Measurements from ENCODE around the gene CCDC74B. TPM values are rescaled to one million over a fixed set of nuclear protein-coding genes. Genes with fewer than 3 reads are reported as not detected.
"Not testable (repeated sequence)": the region's sequence is repeated elsewhere in the genome, so short reads cannot be mapped to it uniquely, and the experiment has no call there.

CCDC74B gene
- total RNA-seq, 1 donor from 2014 or later, result 1.2 TPM

- H3K4me3 Mint-ChIP-seq, result no peak overlapping the region
- no peak for DNase-seq
- H3K9me3 Mint-ChIP-seq, result no peaks in the 10 kb centered on the region
Observed at GRCh38 chr2:130135692-130136541, 9.0 kb downstream of the CCDC74B start.

GRCh38 chr2:130129120-130129829 lies 15.6 kb downstream of the CCDC74B start, which contains the start of gene POTEF:
TSS of gene POTEF (minus strand) at chr2:130129222. CDS start at chr2:130120515, 8,707 bp downstream.
- DNase-seq; intact Hi-C loops (cut with micrococcal nuclease); H3K27me3 Mint-ChIP-seq; H3K36me3 Mint-ChIP-seq (ENCODE audit: low read depth); H3K4me3 Mint-ChIP-seq; H3K27ac Mint-ChIP-seq; H3K4me1 Mint-ChIP-seq; H3K9me3 Mint-ChIP-seq: not testable (repeated sequence)

More at GRCh38 chr2:130135692-130136541, 9.0 kb downstream of the CCDC74B start:
- no peaks in the 10 kb centered on the region for H3K36me3 Mint-ChIP-seq (ENCODE audit: low read depth)
- no peaks in the 10 kb centered on the region for H3K4me1 Mint-ChIP-seq
- intact Hi-C loops (cut with micrococcal nuclease), result no loop called here
- H3K27me3 Mint-ChIP-seq, result peaks cover 3% of the 10 kb centered on the region
- no peak overlapping the region for H3K27ac Mint-ChIP-seq

DNA sequence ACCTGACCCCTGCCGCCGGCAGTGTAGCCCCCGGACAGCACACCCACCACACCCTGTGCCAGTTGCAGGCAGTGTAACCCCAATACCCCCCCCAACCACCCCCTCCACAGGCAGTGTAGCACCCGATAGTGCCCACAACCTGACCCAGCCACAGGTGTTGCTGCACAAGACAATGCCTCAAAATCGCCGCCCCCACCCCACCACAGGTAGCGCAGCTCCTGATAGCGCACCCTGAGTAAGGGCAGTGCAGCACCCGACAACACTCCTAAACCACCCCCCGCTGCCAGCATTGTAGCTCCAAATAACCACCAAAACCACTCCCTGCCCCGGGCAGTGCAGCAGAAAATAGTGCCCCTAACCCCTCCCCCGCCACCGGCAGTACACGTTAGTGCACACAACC lies 16.4 kb downstream of the CCDC74B start:
- H3K4me1 Mint-ChIP-seq; H3K27me3 Mint-ChIP-seq; intact Hi-C loops (cut with micrococcal nuclease); H3K4me3 Mint-ChIP-seq; DNase-seq; H3K36me3 Mint-ChIP-seq (ENCODE audit: low read depth); H3K27ac Mint-ChIP-seq; H3K9me3 Mint-ChIP-seq: not testable (repeated sequence)

DNA sequence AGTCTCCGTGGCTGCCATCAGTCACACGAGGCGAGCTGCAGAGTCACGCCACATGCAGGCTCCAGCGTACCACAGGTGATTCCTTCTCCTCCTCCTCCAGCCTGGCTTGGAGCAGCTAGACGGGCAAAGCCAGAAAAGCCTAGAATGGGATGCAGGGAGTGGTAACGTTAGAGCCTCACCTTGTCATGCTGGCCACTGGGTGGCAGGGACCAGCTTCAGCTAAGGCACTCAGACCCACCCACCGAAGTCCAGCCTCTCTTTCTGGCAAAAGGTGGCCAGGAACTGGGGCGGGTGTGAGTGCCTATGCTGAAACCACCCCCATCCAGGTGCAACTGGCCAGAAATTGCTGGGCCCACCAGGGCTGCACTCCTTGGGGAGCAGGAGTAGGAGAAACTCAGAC lies 17.2 kb downstream of the CCDC74B start:
- H3K4me1 Mint-ChIP-seq; H3K27me3 Mint-ChIP-seq; H3K27ac Mint-ChIP-seq; H3K4me3 Mint-ChIP-seq; H3K9me3 Mint-ChIP-seq; DNase-seq; H3K36me3 Mint-ChIP-seq (ENCODE audit: low read depth); intact Hi-C loops (cut with micrococcal nuclease): not testable (repeated sequence)

GRCh38 chr2:130120924-130121323 lies 24.0 kb downstream of the CCDC74B start:
- H3K9me3 Mint-ChIP-seq; H3K4me1 Mint-ChIP-seq; intact Hi-C loops (cut with micrococcal nuclease); DNase-seq; H3K4me3 Mint-ChIP-seq; H3K36me3 Mint-ChIP-seq (ENCODE audit: low read depth); H3K27me3 Mint-ChIP-seq; H3K27ac Mint-ChIP-seq: not testable (repeated sequence)

DNA sequence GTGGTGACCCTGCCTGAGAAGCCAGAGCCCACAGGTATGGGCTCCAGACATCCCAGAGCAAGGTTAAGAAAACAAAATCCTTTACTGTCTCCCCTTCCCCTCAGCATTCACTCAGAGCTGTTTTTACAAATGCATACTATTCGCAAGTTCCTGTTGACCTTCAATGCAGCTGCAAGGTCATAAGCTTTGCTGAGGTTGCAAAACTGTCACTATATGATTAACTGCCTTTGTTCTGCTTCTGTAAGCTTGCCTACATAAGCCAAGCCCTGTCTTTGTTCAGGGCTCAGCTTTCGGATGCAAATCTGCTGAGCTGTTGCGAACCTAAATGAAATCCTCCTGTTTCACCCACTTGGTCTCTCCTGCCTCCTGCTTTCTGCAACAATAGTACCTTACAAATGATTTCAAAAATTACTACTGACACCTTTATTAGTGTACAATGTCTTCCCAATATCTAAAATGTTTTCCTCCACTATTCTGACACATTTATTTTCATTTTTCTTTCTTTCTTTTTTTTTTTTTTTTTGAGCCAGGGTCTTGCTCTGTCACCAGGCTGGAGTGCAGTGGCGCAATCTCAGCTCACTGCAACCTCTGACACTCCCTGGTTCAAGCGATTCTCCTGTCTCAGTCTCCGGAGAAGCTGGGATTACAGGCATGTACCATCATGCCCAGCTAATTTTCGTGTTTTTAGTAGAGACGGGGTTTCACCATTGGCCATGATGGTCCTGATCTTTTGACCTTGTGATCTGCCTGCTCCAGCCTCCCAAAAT lies 42.1 kb downstream of the CCDC74B start:
- H3K4me1 Mint-ChIP-seq; DNase-seq; intact Hi-C loops (cut with micrococcal nuclease); H3K9me3 Mint-ChIP-seq; H3K4me3 Mint-ChIP-seq; H3K36me3 Mint-ChIP-seq (ENCODE audit: low read depth); H3K27me3 Mint-ChIP-seq; H3K27ac Mint-ChIP-seq: not testable (repeated sequence)

Other genes with a start within 250 kb of the CCDC74B start
- gene RAB6C, start 165.4 kb downstream of the CCDC74B start, total RNA-seq, result not detected in 2 replicates
- gene POTEF, start 15.9 kb downstream of the CCDC74B start, total RNA-seq, result not detected in 2 replicates
- gene SMPD4, start 36.5 kb upstream of the CCDC74B start, total RNA-seq, result 86.0 and 91.1 TPM in 2 replicates
- 312 and 329 TPM in 2 replicates for gene MZT2B, start 37.1 kb upstream of the CCDC74B start, total RNA-seq
- not detected in 2 replicates for gene TUBA3E, start 53.3 kb upstream of the CCDC74B start, total RNA-seq
- 177 and 178 TPM in 2 replicates for gene IMP4, start 197.8 kb upstream of the CCDC74B start, total RNA-seq
- gene PTPN18, start 210.9 kb upstream of the CCDC74B start, total RNA-seq, result 61.7 and 61.9 TPM in 2 replicates

All from activated CD4-positive, alpha-beta T cell treated with anti-CD3 and anti-CD28 coated beads, Interleukin-2, amount 10 ng/mL, durations not matched to agents 24 days and 14 days (primary cell).